K562 (cell line): ENCODE results near the gene SMR3B. TPM values are rescaled to one million over a fixed set of nuclear protein-coding genes. Genes with fewer than 3 reads are reported as not detected.

Experiments used
- ATAC-seq: fragments of 200-7000 bp; cut with Tn5 transposase; 3 replicates; pipeline ENCODE4 v1.9.1; 2020; ENCODE audit warnings: moderate library complexity
- BruUV-seq: library from RNA; stranded (reverse); fragments of 400-500 nt; replicated peaks from 2 replicates; lab custom pipeline; 2021; lab: Mats Ljungman, UMichigan
- CTCF ChIA-PET: fragments of 300-600 bp; formaldehyde crosslinking; extraction: SDS; loops from one replicate; lab custom pipeline; 2021; ENCODE audit warnings: low intra/inter-chr PET ratio; lab: Yijun Ruan, JAX
- POLR2A ChIA-PET: fragments of 300-600, 350-650 bp; sonication (Branson Sonifier 250); formaldehyde crosslinking; extraction: SDS; loops from one replicate; lab custom pipeline; 2021; ENCODE audit warnings: antibody characterized with exemption, inconsistent platforms; lab: Yijun Ruan, JAX
- DNase-seq, 4 experiments: peaks; one replicate each; pipeline versions ENCODE4 v3.0.0 to v3.0.0-alpha.2; 2011 to 2018; ENCODE audit warnings: low spot score in 3 of 4, mixed read lengths in 3 of 4; ENCODE audit errors: extremely low read depth in 1 of 4
- FAIRE-seq: peaks from 2 replicates; lab custom pipeline; 2011; peaks lifted over from hg19 to GRCh38; lab: Jason Lieb, UNC
- H2AFZ ChIP-seq: 2 replicates; pipeline ENCODE4 v1.6.0; 2011; ENCODE audit warnings: low read depth, low read length, control low read depth, inconsistent platforms
- H3K27ac ChIP-seq: fragments of 200-600 bp; 3 replicates; pipeline ENCODE4 v1.8.0; 2011; ENCODE audit warnings: low read depth, mild to moderate bottlenecking, control low read depth, inconsistent platforms, low read length, moderate library complexity, mixed read lengths; ENCODE audit errors: extremely low read depth
- H3K27me3 ChIP-seq, 2 experiments: fragments of 300-600 bp in 1 of 2; 2 replicates in 1 of 2; 3 replicates in 1 of 2; pipeline versions ENCODE4 v1.6.0 to v1.8.0; 2011; ENCODE audit warnings: inconsistent platforms in 2 of 2, low read length in 2 of 2, mild to moderate bottlenecking in 1 of 2, mixed read lengths in 1 of 2, moderate library complexity in 1 of 2; ENCODE audit not compliant: control insufficient read depth in 2 of 2, insufficient read depth in 2 of 2
- H3K36me3 ChIP-seq: fragments of 300-600 bp; 3 replicates; pipeline ENCODE4 v1.8.0; 2011; ENCODE audit warnings: mild to moderate bottlenecking, low read length, inconsistent platforms; ENCODE audit not compliant: control insufficient read depth, insufficient read depth
- H3K4me1 ChIP-seq, 2 experiments: fragments of 200-600 bp in 1 of 2; replicated peaks in 1 of 2; 2 replicates in 1 of 2; 3 replicates in 1 of 2; pipeline versions ENCODE4 v1.5.1 to v1.8.0; 2011; ENCODE audit warnings: inconsistent platforms in 2 of 2, low read length in 2 of 2, mild to moderate bottlenecking in 1 of 2, mixed read lengths in 1 of 2, moderate library complexity in 1 of 2; ENCODE audit not compliant: control insufficient read depth in 2 of 2, insufficient read depth in 2 of 2
- H3K4me2 ChIP-seq: 2 replicates; pipeline ENCODE4 v1.6.1; 2011; ENCODE audit warnings: low read length, control low read depth, inconsistent platforms, mixed read lengths; ENCODE audit not compliant: insufficient read depth
- H3K4me3 ChIP-seq: fragments of 200-600 bp; sonication (generic), shearing (Covaris generic); 2 replicates; pipeline ENCODE4 v1.5.1; 2016; ENCODE audit warnings: control low read depth, inconsistent platforms
- H3K79me2 ChIP-seq: fragments of 200-600 bp; 3 replicates; pipeline ENCODE4 v1.8.0; 2011; ENCODE audit warnings: low read length, inconsistent platforms; ENCODE audit not compliant: control insufficient read depth, insufficient read depth
- H3K9ac ChIP-seq, 2 experiments: 2 replicates each; pipeline versions ENCODE4 v1.6.0 to v1.6.1; 2011; ENCODE audit warnings: low read depth in 2 of 2, low read length in 2 of 2, control low read depth in 1 of 2, inconsistent platforms in 1 of 2, mild to moderate bottlenecking in 1 of 2, mixed read lengths in 1 of 2; ENCODE audit not compliant: insufficient read depth in 1 of 2
- H3K9me1 ChIP-seq: one replicate; pipeline ENCODE4 v1.6.0; 2011; ENCODE audit warnings: inconsistent platforms, mild to moderate bottlenecking, low read length, moderate library complexity; ENCODE audit not compliant: control insufficient read depth, insufficient read depth
- H3K9me3 ChIP-seq: replicated peaks from 2 replicates; pipeline ENCODE4 v1.5.1; 2011; ENCODE audit warnings: low read depth, low read length, inconsistent platforms; ENCODE audit not compliant: control insufficient read depth, insufficient read depth
- H4K20me1 ChIP-seq: replicated peaks from 2 replicates; pipeline ENCODE4 v1.6.1; 2011; ENCODE audit warnings: low read length, inconsistent platforms, mixed read lengths; ENCODE audit not compliant: control insufficient read depth, insufficient read depth
- ADNP ChIP-seq: fragments of 200-800 bp; sonication (Bioruptor generic); IDR thresholded peaks from 2 replicates; pipeline ENCODE4 v1.6.1; 2016; ENCODE audit warnings: missing genetic modification characterization, missing compliant biosample characterization
- FIP1L1 ChIP-seq: fragments of 200-400 bp; formaldehyde crosslinking; IDR thresholded peaks from 2 replicates; pipeline ENCODE4 v1.6.1; 2018; ENCODE audit warnings: mild to moderate bottlenecking, low read depth, low read length; ENCODE audit not compliant: poor library complexity, severe bottlenecking
- ZNF197 ChIP-seq: fragments of 200-800 bp; sonication (Bioruptor generic); IDR thresholded peaks from 2 replicates; pipeline ENCODE4 v1.6.1; 2016; ENCODE audit warnings: low read depth, missing genetic modification characterization, missing compliant biosample characterization
- ZNF395 ChIP-seq: fragments of 200-800 bp; sonication (Bioruptor generic); IDR thresholded peaks from 2 replicates; pipeline ENCODE4 v1.6.1; 2017; ENCODE audit warnings: missing genetic modification characterization, missing compliant biosample characterization
- ZNF740 ChIP-seq, 3 experiments: fragments of 200-800 bp in 1 of 3; sonication (Bioruptor generic) in 1 of 3; sonication (generic) in 1 of 3; formaldehyde crosslinking in 1 of 3; IDR thresholded peaks; 2 replicates each; pipeline versions ENCODE4 v1.6.1 to v1.8.0; 2016 to 2022; ENCODE audit warnings: mild to moderate bottlenecking in 2 of 3, missing compliant biosample characterization in 2 of 3, missing genetic modification characterization in 2 of 3, missing genetic modification reagents in 1 of 3
- WGBS: fragments of 100-300 bp; shearing (Covaris generic); methylation state at CpG from one replicate; pipeline ENCODE4 v1.1.6; 2016; ENCODE audit warnings: low coverage, mixed read lengths; ENCODE audit not compliant: insufficient coverage; ENCODE audit errors: missing lambda C conversion rate; 5-methylcytosine and 5-hydroxymethylcytosine counted together
- in situ Hi-C: fragments of 300-500 bp; cut with MboI; formaldehyde crosslinking; loops from 4 replicates; pipeline ENCODE4 v1.15.0; 2018; ENCODE audit warnings: inconsistent platforms, mixed read lengths
- intact Hi-C: fragments of 100-400 bp; cut with micrococcal nuclease; formaldehyde crosslinking; loops from 2 replicates; pipeline ENCODE4 v1.14.2; 2022
- polyA plus RNA-seq, 8 experiments: library from polyadenylated mRNA; depleted of rRNA in 4 of 8; stranded (reverse) in 5 of 8; unstranded in 3 of 8; fragments of >200 nt; fragmentation: Nextera tagmentation in 2 of 8; fragmentation: Illumina TruSeq in 1 of 8; extraction: Ambion mirVana in 2 of 8; extraction: Trizol in 1 of 8; gene quantifications; 2 replicates each; pipeline versions ENCODE4 v1.2.1 to v1.2.3, GENCODE V29; 2011 to 2014; ENCODE audit warnings: inconsistent platforms in 1 of 8, missing spikeins in 1 of 8
- total RNA-seq, 7 experiments: library from RNA; depleted of rRNA in 6 of 7; stranded (reverse); fragments of >200 nt in 6 of 7; fragmentation: Illumina TruSeq in 2 of 7; extraction: Trizol in 2 of 7; gene quantifications; 2 replicates each; pipeline versions ENCODE4 v1.2.1 to v1.2.3, GENCODE V29; 2011 to 2021; ENCODE audit warnings: low replicate concordance in 1 of 7

SMR3B gene
- total and polyA plus RNA-seq, 9 of the 15 experiments (the other 6 are each of a cell fraction or from before 2014, with no cell fraction given), result not detected

- FAIRE-seq, result no peak
- intact Hi-C loops, result no loop called here
- no peaks in the 10 kb centered on the region; the same call in 1 of the 2 replicates for H3K9me3 ChIP-seq
- TF ChIP-seq FIP1L1, result no peak
- no peak for TF ChIP-seq ZNF395 (CRISPR knock-in tag)
- no peak for TF ChIP-seq ZNF740 (CRISPR knock-in tag; IDR thresholded peaks at IDR 0.05)
- no peak for TF ChIP-seq ZNF740 (tag; IDR thresholded peaks at IDR 0.05)
- TF ChIP-seq ADNP (tag), result no peak
- TF ChIP-seq ZNF197 (CRISPR knock-in tag), result no peak
- H3K27me3 ChIP-seq, result no peaks in the 10 kb centered on the region
- no peak overlapping the region for H2AFZ ChIP-seq
- ChIA-PET CTCF (no interaction called here), POLR2A (no interaction called here)
- in situ Hi-C loops, result no loop called here
- no peaks in the 10 kb centered on the region for H3K79me2 ChIP-seq
- no peaks in the 10 kb centered on the region for H3K4me1 ChIP-seq
- H3K36me3 ChIP-seq, result no peaks in the 10 kb centered on the region
- no peak overlapping the region for H3K27ac ChIP-seq
- no TSS peak for BruUV-seq
- H3K4me3 ChIP-seq, result no peak overlapping the region
- no peaks in the 10 kb centered on the region for H4K20me1 ChIP-seq
- ATAC-seq, result no peak
- WGBS, result 8% methylated on average over 1 of the region's 1 CpG
- H3K9me1 ChIP-seq, result no peaks in the 10 kb centered on the region
- H3K4me2 ChIP-seq, result no peak overlapping the region
- DNase-seq, result no peak
- H3K9ac ChIP-seq, result no peak overlapping the region
Measured at GRCh38 chr4:70402762-70403161, 19.8 kb downstream of the SMR3B start.
